Lower leg skin (tissue), 3 donors: ENCODE data around the gene NGEF.

ENCODE experiments used
- CTCF ChIP-seq, 3 donors: fragments of 450-650 bp; IDR thresholded peaks; one replicate each; pipeline ENCODE4 v1.5.1; 2016; ENCODE audit warnings: antibody characterized with exemption in 3 of 3, mild to moderate bottlenecking in 3 of 3, moderate library complexity in 2 of 3
- POLR2A ChIP-seq, 2 donors: fragments of 450-650 bp; IDR thresholded peaks; one replicate each; pipeline ENCODE4 v1.6.1; 2016 to 2017; ENCODE audit warnings: antibody characterized with exemption in 2 of 2, mild to moderate bottlenecking in 1 of 2, moderate library complexity in 1 of 2

GRCh38 chr2:232941400-232941799, 71.7 kb downstream of the NGEF start:
- no peak for TF ChIP-seq CTCF (IDR thresholded peaks at IDR 0.05)
- no peak for TF ChIP-seq POLR2A (IDR thresholded peaks at IDR 0.05)
